Body of pancreas (tissue), 4 donors: ENCODE data around the gene PKD1L1.

Source experiments
- POLR2A ChIP-seq, 3 donors: fragments of 450-650 bp; IDR thresholded peaks; one replicate each; pipeline ENCODE4 v1.6.1; 2016; ENCODE audit warnings: antibody characterized with exemption in 3 of 3, mild to moderate bottlenecking in 2 of 3
- TF ChIP-seq, protein P1 (sequence below), 7 experiments: fragments of 450-650 bp in 4 of 7; fragments of 200-600 bp in 3 of 7; sonication (generic) in 3 of 7; IDR thresholded peaks; one replicate each; pipeline ENCODE4 v1.5.1; 2016 to 2019; ENCODE audit warnings: antibody characterized with exemption in 7 of 7

GRCh38 chr7:47734287-47734948, 213.8 kb downstream of the PKD1L1 start:
- TF ChIP-seq, protein P1, sequence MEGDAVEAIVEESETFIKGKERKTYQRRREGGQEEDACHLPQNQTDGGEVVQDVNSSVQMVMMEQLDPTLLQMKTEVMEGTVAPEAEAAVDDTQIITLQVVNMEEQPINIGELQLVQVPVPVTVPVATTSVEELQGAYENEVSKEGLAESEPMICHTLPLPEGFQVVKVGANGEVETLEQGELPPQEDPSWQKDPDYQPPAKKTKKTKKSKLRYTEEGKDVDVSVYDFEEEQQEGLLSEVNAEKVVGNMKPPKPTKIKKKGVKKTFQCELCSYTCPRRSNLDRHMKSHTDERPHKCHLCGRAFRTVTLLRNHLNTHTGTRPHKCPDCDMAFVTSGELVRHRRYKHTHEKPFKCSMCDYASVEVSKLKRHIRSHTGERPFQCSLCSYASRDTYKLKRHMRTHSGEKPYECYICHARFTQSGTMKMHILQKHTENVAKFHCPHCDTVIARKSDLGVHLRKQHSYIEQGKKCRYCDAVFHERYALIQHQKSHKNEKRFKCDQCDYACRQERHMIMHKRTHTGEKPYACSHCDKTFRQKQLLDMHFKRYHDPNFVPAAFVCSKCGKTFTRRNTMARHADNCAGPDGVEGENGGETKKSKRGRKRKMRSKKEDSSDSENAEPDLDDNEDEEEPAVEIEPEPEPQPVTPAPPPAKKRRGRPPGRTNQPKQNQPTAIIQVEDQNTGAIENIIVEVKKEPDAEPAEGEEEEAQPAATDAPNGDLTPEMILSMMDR (IDR thresholded peaks at IDR 0.05), result no peak
- TF ChIP-seq POLR2A (IDR thresholded peaks at IDR 0.05), result no peak
